Panc1 (cell line): Measurements from ENCODE around the gene PYDC2.

Experiments
- POLR2AphosphoS5 ChIP-seq: IDR thresholded peaks from 2 replicates; pipeline ENCODE4 v1.6.1; 2012; ENCODE audit warnings: mild to moderate bottlenecking, low read depth, low read length, moderate library complexity
- SIN3A ChIP-seq: IDR thresholded peaks from 2 replicates; pipeline ENCODE4 v1.6.1; 2012; ENCODE audit warnings: low read depth, mild to moderate bottlenecking, low read length, moderate library complexity, borderline replicate concordance; ENCODE audit not compliant: insufficient read depth
- TCF7L2 ChIP-seq: IDR thresholded peaks from 2 replicates; pipeline ENCODE4 v1.6.1; 2011; ENCODE audit warnings: mild to moderate bottlenecking, low read depth, low read length, inconsistent platforms
- TF ChIP-seq, protein P1 (sequence below): fragments of 450-650 bp; IDR thresholded peaks from 2 replicates; pipeline ENCODE4 v1.5.1; 2017; ENCODE audit warnings: mild to moderate bottlenecking
- TF ChIP-seq, protein P2 (sequence below), 2 experiments: IDR thresholded peaks; 2 replicates each; pipeline ENCODE4 v1.6.1; 2011 to 2012; ENCODE audit warnings: low read depth in 2 of 2, control low read depth in 1 of 2, low read length in 1 of 2, mild to moderate bottlenecking in 1 of 2, moderate library complexity in 1 of 2; ENCODE audit not compliant: insufficient read depth in 1 of 2

DNA sequence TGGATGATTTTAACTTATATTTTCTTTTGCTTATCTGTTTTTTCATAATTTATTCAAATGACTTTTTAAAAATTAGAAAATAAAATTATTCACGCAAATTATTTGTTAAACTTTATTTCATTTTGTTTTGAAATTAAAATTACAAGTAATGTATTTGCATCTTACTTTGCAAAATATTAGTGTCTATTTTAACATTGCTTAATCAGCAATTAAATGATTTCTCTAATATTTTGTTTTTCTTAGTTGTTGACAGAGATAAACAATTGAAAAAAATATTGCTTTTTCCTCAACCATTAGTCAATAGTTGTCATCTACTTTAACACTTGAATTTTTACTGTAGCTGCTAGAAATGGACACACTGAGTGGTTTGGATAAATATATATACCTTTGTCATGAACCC, 32.8 kb upstream of the PYDC2 start:
- TF ChIP-seq, protein P1, sequence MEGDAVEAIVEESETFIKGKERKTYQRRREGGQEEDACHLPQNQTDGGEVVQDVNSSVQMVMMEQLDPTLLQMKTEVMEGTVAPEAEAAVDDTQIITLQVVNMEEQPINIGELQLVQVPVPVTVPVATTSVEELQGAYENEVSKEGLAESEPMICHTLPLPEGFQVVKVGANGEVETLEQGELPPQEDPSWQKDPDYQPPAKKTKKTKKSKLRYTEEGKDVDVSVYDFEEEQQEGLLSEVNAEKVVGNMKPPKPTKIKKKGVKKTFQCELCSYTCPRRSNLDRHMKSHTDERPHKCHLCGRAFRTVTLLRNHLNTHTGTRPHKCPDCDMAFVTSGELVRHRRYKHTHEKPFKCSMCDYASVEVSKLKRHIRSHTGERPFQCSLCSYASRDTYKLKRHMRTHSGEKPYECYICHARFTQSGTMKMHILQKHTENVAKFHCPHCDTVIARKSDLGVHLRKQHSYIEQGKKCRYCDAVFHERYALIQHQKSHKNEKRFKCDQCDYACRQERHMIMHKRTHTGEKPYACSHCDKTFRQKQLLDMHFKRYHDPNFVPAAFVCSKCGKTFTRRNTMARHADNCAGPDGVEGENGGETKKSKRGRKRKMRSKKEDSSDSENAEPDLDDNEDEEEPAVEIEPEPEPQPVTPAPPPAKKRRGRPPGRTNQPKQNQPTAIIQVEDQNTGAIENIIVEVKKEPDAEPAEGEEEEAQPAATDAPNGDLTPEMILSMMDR, result no peak
- TF ChIP-seq, protein P2, sequence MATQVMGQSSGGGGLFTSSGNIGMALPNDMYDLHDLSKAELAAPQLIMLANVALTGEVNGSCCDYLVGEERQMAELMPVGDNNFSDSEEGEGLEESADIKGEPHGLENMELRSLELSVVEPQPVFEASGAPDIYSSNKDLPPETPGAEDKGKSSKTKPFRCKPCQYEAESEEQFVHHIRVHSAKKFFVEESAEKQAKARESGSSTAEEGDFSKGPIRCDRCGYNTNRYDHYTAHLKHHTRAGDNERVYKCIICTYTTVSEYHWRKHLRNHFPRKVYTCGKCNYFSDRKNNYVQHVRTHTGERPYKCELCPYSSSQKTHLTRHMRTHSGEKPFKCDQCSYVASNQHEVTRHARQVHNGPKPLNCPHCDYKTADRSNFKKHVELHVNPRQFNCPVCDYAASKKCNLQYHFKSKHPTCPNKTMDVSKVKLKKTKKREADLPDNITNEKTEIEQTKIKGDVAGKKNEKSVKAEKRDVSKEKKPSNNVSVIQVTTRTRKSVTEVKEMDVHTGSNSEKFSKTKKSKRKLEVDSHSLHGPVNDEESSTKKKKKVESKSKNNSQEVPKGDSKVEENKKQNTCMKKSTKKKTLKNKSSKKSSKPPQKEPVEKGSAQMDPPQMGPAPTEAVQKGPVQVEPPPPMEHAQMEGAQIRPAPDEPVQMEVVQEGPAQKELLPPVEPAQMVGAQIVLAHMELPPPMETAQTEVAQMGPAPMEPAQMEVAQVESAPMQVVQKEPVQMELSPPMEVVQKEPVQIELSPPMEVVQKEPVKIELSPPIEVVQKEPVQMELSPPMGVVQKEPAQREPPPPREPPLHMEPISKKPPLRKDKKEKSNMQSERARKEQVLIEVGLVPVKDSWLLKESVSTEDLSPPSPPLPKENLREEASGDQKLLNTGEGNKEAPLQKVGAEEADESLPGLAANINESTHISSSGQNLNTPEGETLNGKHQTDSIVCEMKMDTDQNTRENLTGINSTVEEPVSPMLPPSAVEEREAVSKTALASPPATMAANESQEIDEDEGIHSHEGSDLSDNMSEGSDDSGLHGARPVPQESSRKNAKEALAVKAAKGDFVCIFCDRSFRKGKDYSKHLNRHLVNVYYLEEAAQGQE (IDR thresholded peaks at IDR 0.05; ENCODE audit: insufficient read depth in 1 of 2, low read depth in 2 of 2, low read length in 1 of 2), result no peak
- TF ChIP-seq POLR2AphosphoS5 (no peak), TCF7L2 (no peak), SIN3A (no peak)
